HEK293 (cell line): ENCODE results near the gene KRTCAP3.

ENCODE experiments used
- CTCF ChIP-seq: fragments of 450-650 bp; formaldehyde crosslinking; IDR thresholded peaks from 2 replicates; pipeline ENCODE4 v1.5.1; 2016; ENCODE audit warnings: missing biosample characterization, missing genetic modification characterization
- ZNF596 ChIP-seq: fragments of 450-650 bp; IDR thresholded peaks from 2 replicates; pipeline ENCODE4 v1.5.0; 2018; ENCODE audit warnings: missing biosample characterization, mild to moderate bottlenecking, missing genetic modification characterization, moderate library complexity

GRCh38 chr2:27464443-27464842 is 22.3 kb downstream of the KRTCAP3 start:
- no peak for TF ChIP-seq CTCF
- no peak for TF ChIP-seq ZNF596
